NOMO-1 treated with dmso at 0.1 percent for 144 hours (cell line): ENCODE data around the gene NPR2.

Experiments used
- DNase-seq: peaks from one replicate; lab custom pipeline; 2025; ENCODE audit not compliant: unreplicated experiment; lab: John Stamatoyannopoulos, UW

Gene NPR2

DNA sequence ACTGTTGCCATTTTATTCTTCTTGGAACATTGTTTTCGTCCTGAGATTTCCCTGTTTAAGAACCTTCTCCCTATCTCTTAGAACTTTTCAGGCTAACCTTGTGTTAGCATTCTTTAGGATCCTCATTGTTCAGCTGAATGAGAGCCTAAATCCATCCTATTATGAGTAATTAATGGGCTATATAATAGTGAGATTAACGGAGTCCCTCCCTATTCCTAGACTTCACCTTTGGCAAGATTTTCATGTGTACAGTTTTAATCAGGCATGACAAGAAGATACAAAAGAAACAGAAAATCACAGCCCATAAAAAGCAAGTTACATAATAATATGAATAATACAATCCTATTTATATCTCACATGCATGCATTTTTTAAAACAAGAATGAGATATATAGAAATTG lies 28.2 kb upstream of the NPR2 start:
- DNase-seq = no peak

- no peak for DNase-seq
Measured at GRCh38 chr9:35763803-35764202, 27.6 kb upstream of the NPR2 start.

DNA sequence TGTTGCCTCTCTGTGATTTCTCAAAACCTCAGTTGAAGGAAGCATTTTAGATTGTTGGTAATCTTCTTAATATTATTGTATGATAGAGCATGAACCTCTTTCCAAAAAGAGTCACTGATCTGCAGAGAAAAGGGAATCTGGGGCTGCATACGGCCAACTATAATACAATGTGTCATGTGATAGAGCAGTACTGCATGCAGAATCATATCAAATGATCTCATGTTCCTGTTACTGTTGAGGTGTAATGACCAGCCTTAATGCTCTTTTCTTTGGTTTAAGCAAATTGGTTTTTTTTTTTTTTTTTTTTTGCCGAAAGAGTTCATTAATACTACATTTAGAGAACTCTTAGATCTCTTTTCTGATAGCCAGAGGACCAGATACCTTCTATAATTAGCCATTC lies 24.4 kb upstream of the NPR2 start:
- no peak for DNase-seq

DNA sequence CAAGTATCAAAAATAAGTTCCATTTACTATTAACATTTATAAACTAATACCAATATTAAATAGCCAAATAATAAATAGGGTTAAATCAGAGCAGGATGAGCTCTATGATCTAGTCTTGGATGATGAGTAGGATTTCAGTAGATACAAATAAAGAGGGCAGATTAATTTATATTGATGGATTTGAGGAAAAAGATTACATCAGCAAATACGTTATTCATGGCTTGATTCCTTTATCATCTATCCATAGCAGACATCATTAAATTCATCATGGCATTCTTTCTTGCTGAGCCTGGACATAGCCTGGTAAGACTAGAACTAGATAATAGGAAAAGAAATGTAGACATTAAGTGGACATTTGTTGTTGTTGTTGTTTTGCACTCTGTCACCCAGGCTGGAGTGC lies 23.9 kb upstream of the NPR2 start:
- DNase-seq = no peak

DNA sequence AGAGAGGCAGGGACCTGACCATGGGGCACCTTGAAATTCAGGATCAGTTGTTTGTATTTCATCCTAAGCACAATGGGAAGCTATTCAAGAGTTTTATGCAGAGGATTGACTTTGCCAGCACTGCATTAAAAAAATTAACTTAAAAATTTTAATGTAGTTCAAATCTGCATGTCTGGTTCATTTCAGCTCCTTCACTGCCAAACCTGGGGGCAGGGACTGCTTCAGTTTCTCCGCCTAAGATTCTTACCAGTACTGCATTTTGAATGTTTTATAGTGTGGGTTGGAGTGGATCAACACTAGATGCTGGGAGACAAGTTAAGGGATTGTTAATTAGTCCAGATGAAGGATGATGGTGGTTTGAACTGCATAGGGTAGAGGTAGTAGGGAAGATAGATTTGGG lies 21.6 kb upstream of the NPR2 start:
- DNase-seq = no peak

DNA sequence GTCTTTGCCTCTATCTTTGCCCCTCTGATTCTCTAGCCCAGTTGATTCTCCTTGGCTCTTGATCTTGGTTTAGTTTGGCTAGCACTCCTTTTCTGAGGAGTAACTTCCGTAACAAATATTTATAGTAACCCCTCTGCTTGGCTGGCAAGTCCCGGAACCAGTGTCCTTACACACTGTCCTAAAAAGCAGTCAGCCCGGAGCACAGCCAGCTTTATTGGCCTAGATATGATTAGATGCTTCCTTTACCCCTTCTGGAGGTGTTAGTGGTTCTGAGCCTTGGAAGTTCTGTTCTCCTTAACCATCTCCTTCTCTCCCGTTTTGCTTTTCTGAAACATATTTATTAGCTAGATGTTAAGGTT lies 20.3 kb upstream of the NPR2 start:
- no peak for DNase-seq

DNA sequence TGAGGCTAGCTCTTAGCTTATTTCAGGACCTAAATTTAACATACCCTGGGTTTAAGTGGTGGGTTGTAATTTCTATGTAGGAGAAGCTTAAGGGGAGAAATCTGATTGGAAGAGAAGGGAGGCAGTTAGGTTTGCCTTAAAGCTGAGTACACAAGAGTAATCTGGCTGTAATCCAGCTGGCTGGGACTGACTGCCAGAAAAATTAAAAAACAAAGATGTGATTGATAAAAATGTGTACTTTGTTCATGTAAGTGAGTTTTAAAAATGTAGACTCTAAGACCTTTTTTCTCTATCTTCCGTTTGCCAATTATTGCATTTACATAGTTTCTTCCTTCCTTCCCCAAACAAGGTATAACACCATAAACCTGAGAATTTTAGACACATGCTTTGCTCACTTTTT lies 19.9 kb upstream of the NPR2 start:
- DNase-seq = no peak

GRCh38 chr9:35771943-35772342 lies 19.4 kb upstream of the NPR2 start:
- no peak for DNase-seq

GRCh38 chr9:35774907-35775635 lies 16.3 kb upstream of the NPR2 start:
- peak; percentile 73 for DNase-seq

DNA sequence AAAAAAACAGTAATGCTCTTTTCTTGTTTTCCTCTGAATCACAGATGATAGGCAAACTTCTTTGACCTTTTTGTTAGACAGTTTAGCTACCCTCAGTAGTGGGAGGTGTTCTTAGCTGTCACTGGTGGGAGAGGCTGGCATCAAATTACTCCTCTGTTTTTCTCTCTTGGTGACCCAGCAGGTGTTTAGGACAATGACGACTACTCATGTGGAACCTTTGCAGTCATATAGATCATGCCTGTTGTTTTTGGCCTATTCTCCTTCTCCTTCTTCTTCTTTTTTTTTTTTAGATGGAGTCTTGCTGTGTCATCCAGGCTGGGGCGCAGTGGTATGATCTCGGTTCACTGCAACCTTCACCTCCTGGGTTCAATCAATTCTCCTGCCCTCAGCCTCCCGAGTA lies 15.4 kb upstream of the NPR2 start:
- DNase-seq = no peak

DNA sequence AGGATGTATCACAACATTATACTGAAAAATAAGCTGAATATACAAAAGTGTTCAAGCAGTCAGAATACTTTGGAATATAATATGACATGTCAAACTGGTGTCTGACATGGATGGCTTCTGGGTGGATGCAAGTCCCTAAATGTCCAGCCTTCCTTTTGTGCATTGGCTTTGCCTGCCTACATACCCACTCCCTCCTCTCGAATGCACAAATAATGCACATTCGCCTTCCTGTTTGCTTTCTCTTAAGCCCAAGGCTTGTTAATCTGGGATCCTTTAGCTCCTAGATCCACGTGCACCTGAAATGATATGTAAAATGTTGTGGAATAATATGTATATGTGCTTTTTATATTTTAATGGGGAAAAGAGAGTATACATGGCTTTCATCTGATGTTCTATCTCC lies 12.9 kb upstream of the NPR2 start:
- DNase-seq = no peak

GRCh38 chr9:35781066-35781465 lies 10.3 kb upstream of the NPR2 start:
- DNase-seq = no peak

- DNase-seq = no peak
Measured at GRCh38 chr9:35783418-35783817, 8.0 kb upstream of the NPR2 start.

DNA sequence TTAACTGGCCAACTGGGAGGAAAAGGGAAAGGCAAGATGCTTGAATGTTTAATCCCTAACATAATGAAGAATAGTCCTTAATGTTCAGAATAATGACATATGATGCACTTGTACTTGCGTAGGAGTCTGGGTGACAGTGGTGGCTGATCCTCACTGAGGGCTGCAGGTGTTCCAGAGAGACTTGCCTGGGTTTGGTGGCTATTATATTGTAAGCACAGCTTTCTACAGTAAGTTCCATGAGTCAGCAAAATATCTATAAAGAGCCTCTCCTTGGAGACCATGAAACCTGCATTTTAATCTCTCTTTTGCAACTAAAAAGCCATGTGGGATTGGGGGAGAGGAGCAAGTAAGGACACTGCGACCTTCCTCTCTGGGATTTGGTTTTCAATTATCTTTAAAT lies 1.9 kb upstream of the NPR2 start:
- DNase-seq = no peak

GRCh38 chr9:35790025-35790384 lies 1.4 kb upstream of the NPR2 start:
- no peak for DNase-seq

DNA sequence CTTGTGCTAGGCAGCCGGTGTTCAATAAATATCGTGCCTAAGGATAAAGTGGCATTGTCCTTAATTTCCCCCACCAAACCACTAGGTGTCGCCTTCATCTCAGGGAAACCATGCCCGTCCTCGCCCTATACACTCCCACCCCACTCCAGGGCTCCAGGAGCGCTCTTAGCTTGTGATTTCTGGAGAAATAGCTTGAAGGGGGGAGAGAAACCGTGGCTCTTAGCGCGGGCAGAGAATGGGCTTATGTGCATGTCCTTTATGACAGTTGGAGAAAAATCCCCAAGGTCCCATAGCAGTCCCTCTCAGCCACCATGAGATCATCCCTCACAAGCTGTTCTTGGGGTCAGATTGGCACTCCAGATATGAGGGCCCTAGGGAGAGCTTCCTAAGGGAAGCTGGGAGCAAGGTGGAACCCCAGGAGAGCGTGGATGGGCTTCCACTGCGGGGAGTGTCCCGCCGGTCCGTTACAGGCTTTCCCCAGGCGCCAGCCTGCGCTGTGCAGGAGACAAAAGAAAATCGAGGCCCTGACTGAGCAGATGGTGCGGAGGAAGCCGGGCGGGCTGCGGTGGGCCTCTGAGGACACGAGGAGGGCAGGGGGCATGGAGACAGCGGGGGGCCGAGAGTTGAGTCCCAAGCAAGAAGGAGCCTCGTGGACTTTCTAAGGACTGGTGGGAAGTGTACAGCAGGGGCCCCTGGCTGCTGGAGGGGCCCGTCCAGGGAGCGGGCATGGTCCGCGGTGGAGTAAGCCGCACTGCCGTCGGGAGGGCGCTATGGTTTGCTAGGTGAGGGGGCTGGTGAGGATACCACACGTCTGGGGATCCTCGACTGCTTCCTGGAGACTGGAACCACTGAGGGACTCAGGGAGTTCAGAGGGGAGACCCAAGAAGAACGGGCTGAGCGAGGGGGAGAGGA lies 750 bp upstream of the NPR2 start:
- DNase-seq = peak; percentile 72

- DNase-seq = no peak
Measured at GRCh38 chr9:35792024-35792813, 828 bp downstream of the NPR2 start.

- no peak for DNase-seq
Measured at GRCh38 chr9:35792826-35793225, 1.4 kb downstream of the NPR2 start.

DNA sequence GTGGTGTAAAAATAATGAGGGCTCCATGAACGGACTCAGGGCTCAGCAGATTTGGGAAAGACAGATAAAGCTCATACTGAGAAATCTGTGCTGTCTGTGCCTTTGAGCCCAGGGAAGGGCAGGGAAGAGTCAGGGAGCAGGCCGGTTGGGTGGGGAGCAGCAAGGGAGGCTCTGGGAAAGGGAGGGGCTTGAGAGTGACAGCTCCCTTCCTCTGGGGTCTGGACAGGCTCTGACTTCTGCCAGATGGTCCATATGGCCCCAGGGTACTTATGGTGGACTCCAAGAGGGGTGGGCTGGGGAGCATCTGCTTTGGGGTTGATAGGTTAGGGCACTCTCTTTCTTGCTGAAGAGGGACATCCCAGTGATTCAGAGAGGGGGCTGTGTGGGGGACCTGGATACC lies 2.1 kb downstream of the NPR2 start:
- no peak for DNase-seq

GRCh38 chr9:35795695-35796094 lies 4.3 kb downstream of the NPR2 start:
- no peak for DNase-seq

DNA sequence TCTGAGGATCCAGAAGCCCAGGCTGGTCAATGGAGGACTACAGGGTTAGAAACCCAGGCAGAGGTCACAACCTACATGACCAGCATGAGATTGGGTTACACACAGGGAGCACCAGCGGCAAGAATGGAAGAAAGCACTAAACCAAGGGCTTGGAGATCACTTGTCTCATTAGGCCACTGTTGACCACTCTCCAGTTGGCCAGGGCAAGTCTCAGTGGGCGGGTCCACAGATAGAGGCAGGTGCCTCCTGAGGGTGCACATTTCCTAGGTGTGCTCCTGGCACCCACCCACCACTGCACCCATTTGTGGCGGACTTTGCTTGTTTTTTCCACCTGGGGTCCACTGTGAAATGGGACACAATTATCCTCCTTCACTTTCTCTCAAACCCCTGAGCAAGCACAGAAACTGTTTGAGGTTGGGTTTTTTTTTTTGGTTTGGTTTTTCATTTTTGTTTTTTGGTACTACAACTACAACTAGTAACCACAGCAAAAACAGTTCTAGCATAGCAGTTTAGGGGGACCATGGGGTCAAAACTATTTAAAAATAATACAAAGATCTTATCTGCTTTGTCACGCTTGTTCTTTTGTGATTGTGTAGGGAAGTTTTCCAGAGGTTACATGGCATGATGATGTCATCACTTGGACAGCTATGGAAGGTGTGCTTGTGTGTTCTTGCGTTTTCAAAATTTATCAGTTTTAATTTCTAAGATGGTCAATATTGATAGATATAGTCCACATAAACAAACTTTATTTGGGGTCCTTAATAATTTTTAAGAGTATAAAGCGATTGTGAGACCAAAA lies 6.1 kb downstream of the NPR2 start:
- no peak for DNase-seq
